ENCODE measurements around the gene GALNT10.
A peak's percentile ranks its signal among the peaks of the same experiment; 100 is the strongest.

DNA sequence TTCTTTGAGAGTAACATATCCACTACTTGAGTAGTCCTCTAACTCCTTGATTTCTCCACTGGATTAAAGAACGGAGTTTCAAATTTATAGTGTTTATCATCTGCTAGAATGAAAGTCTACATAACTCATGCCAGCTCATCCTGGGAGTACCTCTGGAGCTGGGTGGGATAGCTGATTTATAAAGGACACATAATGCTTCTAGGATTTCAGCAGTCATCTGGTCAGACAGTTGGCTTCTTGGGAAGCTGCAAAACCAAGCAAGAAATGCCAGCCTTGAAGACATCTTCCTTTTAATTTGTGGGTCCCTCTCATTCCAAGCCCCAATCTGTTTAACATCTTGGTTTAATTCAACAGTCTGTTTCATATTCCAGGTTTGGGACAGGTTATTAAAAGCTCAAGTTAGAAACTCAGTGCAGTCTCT is 3.2 kb downstream of the GALNT10 start:
- no peak for TF ChIP-seq RAD21 (IDR thresholded peaks at IDR 0.05; ENCODE audit: low read length)
- TF ChIP-seq, protein P1, sequence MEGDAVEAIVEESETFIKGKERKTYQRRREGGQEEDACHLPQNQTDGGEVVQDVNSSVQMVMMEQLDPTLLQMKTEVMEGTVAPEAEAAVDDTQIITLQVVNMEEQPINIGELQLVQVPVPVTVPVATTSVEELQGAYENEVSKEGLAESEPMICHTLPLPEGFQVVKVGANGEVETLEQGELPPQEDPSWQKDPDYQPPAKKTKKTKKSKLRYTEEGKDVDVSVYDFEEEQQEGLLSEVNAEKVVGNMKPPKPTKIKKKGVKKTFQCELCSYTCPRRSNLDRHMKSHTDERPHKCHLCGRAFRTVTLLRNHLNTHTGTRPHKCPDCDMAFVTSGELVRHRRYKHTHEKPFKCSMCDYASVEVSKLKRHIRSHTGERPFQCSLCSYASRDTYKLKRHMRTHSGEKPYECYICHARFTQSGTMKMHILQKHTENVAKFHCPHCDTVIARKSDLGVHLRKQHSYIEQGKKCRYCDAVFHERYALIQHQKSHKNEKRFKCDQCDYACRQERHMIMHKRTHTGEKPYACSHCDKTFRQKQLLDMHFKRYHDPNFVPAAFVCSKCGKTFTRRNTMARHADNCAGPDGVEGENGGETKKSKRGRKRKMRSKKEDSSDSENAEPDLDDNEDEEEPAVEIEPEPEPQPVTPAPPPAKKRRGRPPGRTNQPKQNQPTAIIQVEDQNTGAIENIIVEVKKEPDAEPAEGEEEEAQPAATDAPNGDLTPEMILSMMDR (IDR thresholded peaks at IDR 0.05) = no peak
- TF ChIP-seq RXRA (IDR thresholded peaks at IDR 0.05; ENCODE audit: borderline replicate concordance, low read depth) = 0 out of 2 replicates have a peak, but pooled peaks have one; percentile 12
- no peak for TF ChIP-seq GATA2 (CRISPR knock-in tag; IDR thresholded peaks at IDR 0.05)
- 0 out of 2 replicates have a peak, but pooled peaks have one; percentile 27 for TF ChIP-seq YY1 (IDR thresholded peaks at IDR 0.05; ENCODE audit: low read depth)
- TF ChIP-seq EZH2phosphoT487 (IDR thresholded peaks at IDR 0.05; ENCODE audit: borderline replicate concordance, low read depth) = no peak
- peak; percentile 48; the same call in 1 of the 2 replicates for TF ChIP-seq TEAD4 (IDR thresholded peaks at IDR 0.05; ENCODE audit: borderline replicate concordance, insufficient read depth)
